Measurements from ENCODE around the gene B4GAT1.

Gene B4GAT1

DNA sequence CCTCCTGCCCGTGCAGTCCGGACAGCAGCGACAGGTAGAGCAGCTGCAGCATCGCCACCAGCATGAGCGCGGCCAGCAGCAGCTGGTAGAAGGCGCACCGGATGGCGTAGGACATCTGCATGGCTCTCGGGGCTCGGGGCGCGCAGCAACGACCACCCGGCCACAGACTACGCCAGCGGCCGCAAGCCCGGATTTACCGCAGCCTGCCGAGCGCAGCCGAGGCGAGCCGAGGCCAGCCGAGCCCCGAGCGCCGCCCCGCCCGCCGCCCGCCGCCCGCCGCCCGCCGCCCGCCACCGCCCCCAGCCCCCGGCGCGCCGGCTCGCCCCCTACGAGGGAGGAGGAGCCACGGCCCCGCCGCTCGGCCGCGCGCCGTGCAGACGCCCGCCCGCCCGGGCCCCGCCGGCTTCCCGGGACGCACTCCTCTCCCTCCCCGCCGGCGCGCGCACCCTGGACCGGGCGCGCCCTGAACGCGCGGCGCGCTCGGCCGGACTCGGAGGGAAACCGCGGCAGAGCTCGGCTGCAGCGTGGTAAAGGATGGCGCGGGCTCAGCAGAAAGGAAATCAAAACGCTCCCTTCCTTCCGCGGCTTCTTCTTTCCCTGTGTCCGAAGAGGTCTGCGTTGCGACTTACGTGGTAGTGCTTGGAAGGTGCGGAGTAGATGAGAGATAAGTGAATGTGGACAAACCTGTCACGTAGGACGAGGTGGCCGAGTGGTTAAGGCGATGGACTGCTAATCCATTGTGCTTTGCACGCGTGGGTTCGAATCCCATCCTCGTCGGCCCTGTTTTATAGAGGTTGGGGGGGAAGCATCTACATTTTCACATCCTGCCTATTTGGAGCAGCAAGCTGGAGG, at the start of gene B4GAT1:
B4GAT1 (minus strand) TSS at position 205 of the 852 bp plus-strand sequence; CDS start at position 121, 84 bp downstream.
- Histone ChIP-seq H3K4me3 (ENCODE audit: low read length) (peak within 1 kb of the TSS; percentile 99), H3K27ac (ENCODE audit: low read length) (peak within 1 kb of the TSS; percentile 57), H2AFZ (ENCODE audit: low read depth, low read length) (peak within 1 kb of the TSS; percentile 94), H4K20me1 (ENCODE audit: insufficient read depth, low read length) (no peaks in the 10 kb centered on the region), H3K27me3 (ENCODE audit: low read depth, low read length) (no peaks in the 10 kb centered on the region), H3K9ac (ENCODE audit: low read length) (peak within 1 kb of the TSS; percentile 89), H3K36me3 (replicated peaks; ENCODE audit: low read depth, low read length) (peaks cover 5% of the 10 kb centered on the region), H3K9me3 (ENCODE audit: insufficient read depth, low read length) (no peaks in the 10 kb centered on the region), H3K4me2 (ENCODE audit: low read length) (peak within 1 kb of the TSS; percentile 94), H3K4me1 (ENCODE audit: low read length) (peaks cover 28% of the 10 kb centered on the region), H3K79me2 (ENCODE audit: low read length) (peaks cover 26% of the 10 kb centered on the region)
- TF ChIP-seq EZH2phosphoT487 (IDR thresholded peaks at IDR 0.05; ENCODE audit: low read depth) = no peak
- TF ChIP-seq, protein P1, sequence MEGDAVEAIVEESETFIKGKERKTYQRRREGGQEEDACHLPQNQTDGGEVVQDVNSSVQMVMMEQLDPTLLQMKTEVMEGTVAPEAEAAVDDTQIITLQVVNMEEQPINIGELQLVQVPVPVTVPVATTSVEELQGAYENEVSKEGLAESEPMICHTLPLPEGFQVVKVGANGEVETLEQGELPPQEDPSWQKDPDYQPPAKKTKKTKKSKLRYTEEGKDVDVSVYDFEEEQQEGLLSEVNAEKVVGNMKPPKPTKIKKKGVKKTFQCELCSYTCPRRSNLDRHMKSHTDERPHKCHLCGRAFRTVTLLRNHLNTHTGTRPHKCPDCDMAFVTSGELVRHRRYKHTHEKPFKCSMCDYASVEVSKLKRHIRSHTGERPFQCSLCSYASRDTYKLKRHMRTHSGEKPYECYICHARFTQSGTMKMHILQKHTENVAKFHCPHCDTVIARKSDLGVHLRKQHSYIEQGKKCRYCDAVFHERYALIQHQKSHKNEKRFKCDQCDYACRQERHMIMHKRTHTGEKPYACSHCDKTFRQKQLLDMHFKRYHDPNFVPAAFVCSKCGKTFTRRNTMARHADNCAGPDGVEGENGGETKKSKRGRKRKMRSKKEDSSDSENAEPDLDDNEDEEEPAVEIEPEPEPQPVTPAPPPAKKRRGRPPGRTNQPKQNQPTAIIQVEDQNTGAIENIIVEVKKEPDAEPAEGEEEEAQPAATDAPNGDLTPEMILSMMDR (IDR thresholded peaks at IDR 0.05; ENCODE audit: low read depth, low read length) = no peak

DNA sequence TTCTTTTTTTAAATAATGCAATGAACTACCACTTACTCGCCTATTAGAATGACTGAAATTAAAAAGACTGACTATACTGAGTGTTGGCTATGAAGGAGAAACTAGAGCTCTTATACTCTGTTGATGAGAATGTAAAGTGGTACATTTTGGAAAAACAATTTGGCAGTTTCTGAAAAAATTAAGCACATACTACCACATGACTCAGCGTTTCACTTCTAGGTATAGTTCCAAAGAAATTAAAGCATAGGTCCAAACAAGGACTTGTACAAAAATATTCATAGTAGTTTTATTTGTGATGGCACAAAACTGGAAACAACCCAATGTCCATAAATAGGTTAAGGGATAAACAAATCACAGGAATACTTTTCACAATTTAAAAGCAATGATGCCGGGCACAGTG, 46.5 kb upstream of the B4GAT1 start:
- Histone ChIP-seq H3K4me1 (ENCODE audit: low read length) (peaks cover 4% of the 10 kb centered on the region; the same call in 1 of the 2 replicates), H3K79me2 (ENCODE audit: low read length) (no peaks in the 10 kb centered on the region), H2AFZ (ENCODE audit: low read depth, low read length) (no peak overlapping the region), H3K27ac (ENCODE audit: low read length) (no peak overlapping the region), H3K9me3 (ENCODE audit: insufficient read depth, low read length) (no peaks in the 10 kb centered on the region), H3K4me3 (ENCODE audit: low read length) (no peak overlapping the region), H3K36me3 (replicated peaks; ENCODE audit: low read depth, low read length) (no peaks in the 10 kb centered on the region), H4K20me1 (ENCODE audit: insufficient read depth, low read length) (no peaks in the 10 kb centered on the region), H3K27me3 (ENCODE audit: low read depth, low read length) (0 out of 2 replicates have a peak, but pooled peaks cover 3% of the 10 kb centered on the region), H3K9ac (ENCODE audit: low read length) (no peak overlapping the region), H3K4me2 (ENCODE audit: low read length) (no peak overlapping the region)
- TF ChIP-seq EZH2phosphoT487 (IDR thresholded peaks at IDR 0.05; ENCODE audit: low read depth) = no peak
- TF ChIP-seq, protein P1 (IDR thresholded peaks at IDR 0.05; ENCODE audit: low read depth, low read length) = no peak

DNA sequence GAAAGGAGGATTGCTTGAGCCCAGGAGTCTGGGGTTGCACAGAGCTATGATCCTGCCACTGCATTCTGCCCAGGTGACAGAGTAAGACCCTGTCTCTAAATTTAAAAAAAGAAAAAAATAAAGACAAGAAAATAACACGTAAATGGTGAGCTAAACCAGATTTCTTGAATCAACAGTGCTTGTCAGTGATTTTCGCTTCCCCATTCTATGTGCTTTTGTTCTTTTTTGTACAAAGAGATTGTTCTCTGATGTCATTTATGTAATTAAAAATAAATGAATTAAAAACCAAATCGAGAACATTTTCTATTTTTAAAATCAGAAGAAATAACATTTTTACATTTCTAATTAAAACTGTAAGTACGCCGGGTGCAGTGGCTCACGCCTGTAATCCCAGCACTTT, 43.9 kb upstream of the B4GAT1 start:
- Histone ChIP-seq H3K4me3 (ENCODE audit: low read length) (no peak overlapping the region), H3K9me3 (ENCODE audit: insufficient read depth, low read length) (no peaks in the 10 kb centered on the region), H3K27ac (ENCODE audit: low read length) (no peak overlapping the region), H3K4me2 (ENCODE audit: low read length) (no peak overlapping the region), H3K9ac (ENCODE audit: low read length) (no peak overlapping the region), H3K4me1 (ENCODE audit: low read length) (peaks cover 7% of the 10 kb centered on the region), H4K20me1 (ENCODE audit: insufficient read depth, low read length) (no peaks in the 10 kb centered on the region), H2AFZ (ENCODE audit: low read depth, low read length) (no peak overlapping the region), H3K36me3 (replicated peaks; ENCODE audit: low read depth, low read length) (no peaks in the 10 kb centered on the region), H3K79me2 (ENCODE audit: low read length) (no peaks in the 10 kb centered on the region), H3K27me3 (ENCODE audit: low read depth, low read length) (0 out of 2 replicates have a peak, but pooled peaks cover 3% of the 10 kb centered on the region)
- TF ChIP-seq, protein P1 (IDR thresholded peaks at IDR 0.05; ENCODE audit: low read depth, low read length) = no peak
- TF ChIP-seq EZH2phosphoT487 (IDR thresholded peaks at IDR 0.05; ENCODE audit: low read depth) = no peak

DNA sequence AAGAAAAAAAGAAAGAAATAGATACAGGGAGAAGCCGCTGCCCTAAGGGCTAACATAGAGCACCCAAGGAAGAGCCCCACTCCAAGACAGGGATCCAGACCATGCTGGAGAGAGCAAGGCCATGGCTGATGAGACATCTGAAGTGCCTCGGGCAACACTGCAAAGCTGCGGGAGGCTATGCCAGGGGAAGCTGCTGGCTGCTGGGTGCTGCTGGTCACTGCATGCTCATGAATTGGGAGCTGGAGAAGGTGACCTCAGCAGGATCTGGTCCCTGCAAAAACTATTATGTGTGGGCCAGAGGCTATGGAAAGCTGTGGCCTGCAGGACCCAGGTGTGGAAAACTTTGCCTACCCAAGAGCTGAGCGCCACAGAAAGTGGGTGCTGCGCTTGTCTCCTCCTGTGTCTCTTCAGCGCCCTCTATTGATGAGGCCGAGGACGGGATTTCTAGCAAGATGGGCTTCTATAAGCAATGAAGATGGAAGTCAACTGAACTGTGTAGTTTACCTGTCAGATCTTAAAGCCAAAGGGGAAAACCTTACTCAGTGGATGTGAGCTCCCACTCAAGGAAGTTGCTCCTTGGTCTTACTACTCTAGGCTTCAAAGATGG, 41.5 kb upstream of the B4GAT1 start:
- peak overlapping the region; percentile 56 for H3K4me2 ChIP-seq (ENCODE audit: low read length)
- no peaks in the 10 kb centered on the region for H3K79me2 ChIP-seq (ENCODE audit: low read length)
- no peak overlapping the region for H2AFZ ChIP-seq (ENCODE audit: low read depth, low read length)
- H3K4me1 ChIP-seq (ENCODE audit: low read length) = peaks cover 8% of the 10 kb centered on the region
- no peak overlapping the region for H3K27ac ChIP-seq (ENCODE audit: low read length)
- no peak overlapping the region for H3K9ac ChIP-seq (ENCODE audit: low read length)
- no peaks in the 10 kb centered on the region for H4K20me1 ChIP-seq (ENCODE audit: insufficient read depth, low read length)
- no peak overlapping the region for H3K4me3 ChIP-seq (ENCODE audit: low read length)
- H3K36me3 ChIP-seq (replicated peaks; ENCODE audit: low read depth, low read length) = no peaks in the 10 kb centered on the region
- 0 out of 2 replicates have a peak, but pooled peaks cover 3% of the 10 kb centered on the region for H3K27me3 ChIP-seq (ENCODE audit: low read depth, low read length)
- no peaks in the 10 kb centered on the region for H3K9me3 ChIP-seq (ENCODE audit: insufficient read depth, low read length)
- no peak for TF ChIP-seq EZH2phosphoT487 (IDR thresholded peaks at IDR 0.05; ENCODE audit: low read depth)
- TF ChIP-seq, protein P1 (IDR thresholded peaks at IDR 0.05; ENCODE audit: low read depth, low read length) = peak; percentile 94

Measured in OCI-LY3 (cell line).